Measurements from ENCODE around the gene DHRS7C. TPM values are rescaled to one million over a fixed set of nuclear protein-coding genes. Genes with fewer than 3 reads are reported as not detected.

Gene DHRS7C
- total and polyA plus RNA-seq, 2 donors (not counting 3 experiments of a cell fraction or from before 2014, with no cell fraction given), result not detected

- dilution Hi-C loops (cut with MboI; ENCODE audit: extremely low pct_ligation_motif_present, low sequenced_read_pairs), result no loop called here
- no peak overlapping the region for H3K4me2 ChIP-seq (ENCODE audit: insufficient read depth, low read length)
- FAIRE-seq (no peak), DNase-seq (ENCODE audit: low read depth, low spot score) (no peak)
- H3K4me1 ChIP-seq (ENCODE audit: control insufficient read depth, extremely low read depth, insufficient read depth, low read length), result no peaks in the 10 kb centered on the region
- H3K36me3 ChIP-seq (ENCODE audit: control insufficient read depth in 2 of 2, extremely low read depth in 1 of 2, insufficient read depth in 2 of 2, low read length in 2 of 2), result no peaks in the 10 kb centered on the region
- no peak overlapping the region for H2AFZ ChIP-seq (ENCODE audit: low read depth, low read length)
- H4K20me1 ChIP-seq (replicated peaks; ENCODE audit: control insufficient read depth, extremely low read depth, insufficient read depth, low read length), result no peaks in the 10 kb centered on the region
- no peaks in the 10 kb centered on the region for H3K27me3 ChIP-seq (ENCODE audit: control insufficient read depth in 2 of 2, insufficient read depth in 2 of 2, low read length in 2 of 2)
- TF ChIP-seq GATA2 (IDR thresholded peaks at IDR 0.05; ENCODE audit: insufficient read depth, insufficient read length, low read depth, low read length), result no peak
- TF ChIP-seq POLR2AphosphoS5 (IDR thresholded peaks at IDR 0.05; ENCODE audit: insufficient read depth, low read depth, low read length), result no peak
- no peak for TF ChIP-seq MAX (IDR thresholded peaks at IDR 0.05; ENCODE audit: insufficient read depth, insufficient read length)
- TF ChIP-seq MYC (IDR thresholded peaks at IDR 0.05; ENCODE audit: low read depth, low read length), result no peak
- TF ChIP-seq FOS (IDR thresholded peaks at IDR 0.05; ENCODE audit: borderline replicate concordance, insufficient read depth, low read length), result no peak
- no peak for TF ChIP-seq JUN (IDR thresholded peaks at IDR 0.05; ENCODE audit: borderline replicate concordance, insufficient read depth, insufficient read length, low read depth)
- TF ChIP-seq POLR2A (IDR thresholded peaks at IDR 0.05; ENCODE audit: low read depth, low read length), result no peak
- TF ChIP-seq CTCF (IDR thresholded peaks at IDR 0.05; ENCODE audit: extremely low read depth in 1 of 2, insufficient read depth in 1 of 2, low read depth in 1 of 2, low read length in 2 of 2), result no peak
- TF ChIP-seq EZH2 (IDR thresholded peaks at IDR 0.05; ENCODE audit: borderline replicate concordance, low read depth, low read length, severe bottlenecking), result no peak
- no peak overlapping the region for H3K9ac ChIP-seq (replicated peaks; ENCODE audit: extremely low read depth, insufficient read depth, low read length)
- no peaks in the 10 kb centered on the region for H3K9me1 ChIP-seq (replicated peaks; ENCODE audit: control insufficient read depth, extremely low read depth, insufficient read depth, low read length)
- no TSS peak for BruUV-seq (replicated peaks)
- ChIA-PET POLR2A (no interaction called here), CTCF (no interaction called here)
- H3K4me3 ChIP-seq (replicated peaks in 1 of 3; ENCODE audit: insufficient read depth in 1 of 3, low read depth in 1 of 3, low read length in 3 of 3), result no peak overlapping the region
- H3K9me3 ChIP-seq (replicated peaks; ENCODE audit: control insufficient read depth, insufficient read depth, low read length), result peaks cover 7% of the 10 kb centered on the region
- intact Hi-C loops (cut with micrococcal nuclease), result no loop called here
- H3K79me2 ChIP-seq (ENCODE audit: control insufficient read depth, insufficient read depth, low read length), result no peaks in the 10 kb centered on the region
- no peak overlapping the region for H3K27ac ChIP-seq (ENCODE audit: insufficient read depth, low read depth, low read length)
Measured at GRCh38 chr17:9801505-9801904, 10.1 kb upstream of the DHRS7C start.

All from endothelial cell of umbilical vein (primary cell).